CD4-positive, alpha-beta T cell (primary cell): Measurements from ENCODE around the gene GALNTL6. TPM values are rescaled to one million over a fixed set of nuclear protein-coding genes. Genes with fewer than 3 reads are reported as not detected.
"Not testable (repeated sequence)": the region's sequence is repeated elsewhere in the genome, so short reads cannot be mapped to it uniquely, and the experiment has no call there.

Experiments
- ATAC-seq: fragments of 200-7000 bp; cut with Tn5 transposase; one replicate; pipeline ENCODE4 v1.10.0; 2022; ENCODE audit warnings: mild to moderate bottlenecking; ENCODE audit not compliant: poor library complexity
- CTCF ChIA-PET: fragments of 350-600 bp; sonication (Branson Sonifier 250); formaldehyde crosslinking; loops from one replicate; lab custom pipeline; 2021; ENCODE audit warnings: antibody characterized with exemption, inconsistent platforms; lab: Charles Lee
- POLR2A ChIA-PET: fragments of 350-600 bp; sonication (Branson Sonifier 250); formaldehyde crosslinking; loops from one replicate; lab custom pipeline; 2021; ENCODE audit warnings: antibody characterized with exemption, inconsistent platforms; lab: Charles Lee
- DNase-seq, 14 experiments: peaks; one replicate each; pipeline ENCODE4 v3.0.0-alpha.2; 2013 to 2020; ENCODE audit warnings: mixed read lengths in 2 of 14
- H3K27ac ChIP-seq, 2 donors: one replicate each; pipeline versions ENCODE4 v1.5.1 to v1.7.0; 2013; ENCODE audit warnings: low read length in 2 of 2, low read depth in 1 of 2, mild to moderate bottlenecking in 1 of 2
- H3K27me3 ChIP-seq, 2 experiments: 1 replicate in 1 of 2; 2 replicates in 1 of 2; pipeline versions ENCODE4 v1.6.1 to v1.7.0; 2013; ENCODE audit warnings: low read length in 2 of 2, control low read depth in 1 of 2, mild to moderate bottlenecking in 1 of 2, moderate library complexity in 1 of 2; ENCODE audit not compliant: insufficient read depth in 2 of 2, control insufficient read depth in 1 of 2
- H3K36me3 ChIP-seq: one replicate; pipeline ENCODE4 v1.6.1; 2013; ENCODE audit warnings: low read length, control low read depth; ENCODE audit not compliant: insufficient read depth
- H3K4me1 ChIP-seq: one replicate; pipeline ENCODE4 v1.6.1; 2013; ENCODE audit warnings: low read length, control low read depth; ENCODE audit not compliant: insufficient read depth
- H3K4me3 ChIP-seq: one replicate; pipeline ENCODE4 v1.5.1; 2013; ENCODE audit warnings: mild to moderate bottlenecking, low read length, moderate library complexity
- H3K9me3 ChIP-seq, 2 experiments: 1 replicate in 1 of 2; 2 replicates in 1 of 2; pipeline versions ENCODE4 v1.6.1 to v1.7.0; 2013; ENCODE audit warnings: low read length in 2 of 2, mild to moderate bottlenecking in 2 of 2, control low read depth in 1 of 2, moderate library complexity in 1 of 2; ENCODE audit not compliant: control insufficient read depth in 1 of 2, insufficient read depth in 1 of 2
- H3K27ac Mint-ChIP-seq: one replicate; pipeline ENCODE4 v1.8.0; 2020; ENCODE audit warnings: mixed read lengths
- H3K27me3 Mint-ChIP-seq: one replicate; pipeline ENCODE4 v1.8.0; 2021; ENCODE audit warnings: mixed read lengths
- H3K36me3 Mint-ChIP-seq: one replicate; pipeline ENCODE4 v1.8.0; 2021; ENCODE audit warnings: low read depth, mixed read lengths
- H3K4me1 Mint-ChIP-seq: one replicate; pipeline ENCODE4 v1.8.0; 2021; ENCODE audit warnings: low read depth, mixed read lengths
- H3K4me3 Mint-ChIP-seq: one replicate; pipeline ENCODE4 v1.8.0; 2020; ENCODE audit warnings: mild to moderate bottlenecking, mixed read lengths
- H3K9me3 Mint-ChIP-seq: one replicate; pipeline ENCODE4 v1.8.0; 2020; ENCODE audit warnings: mixed read lengths
- CTCF ChIP-seq: fragments of 200-600 bp; IDR thresholded peaks from one replicate; pipeline ENCODE4 v1.8.0; 2022; ENCODE audit warnings: antibody characterized with exemption, mild to moderate bottlenecking
- intact Hi-C, 2 experiments: fragments of 100-400 bp; cut with DNase I in 1 of 2; cut with micrococcal nuclease in 1 of 2; formaldehyde crosslinking; loops; one replicate each; pipeline versions ENCODE4 v1.15.1 to v1.9.0; 2023 to 2025; cut with DNase I, micrococcal nuclease
- total RNA-seq, 174 experiments: library from RNA in 2 of 174; stranded (reverse) in 2 of 174; gene quantifications; one replicate each; pipeline ENCODE4 v1.2.3 and lab custom pipeline; 2021 to 2026

The GALNTL6 gene
- total RNA-seq, 2 experiments from 2014 or later = not detected

GRCh38 chr4:172974586-172974985 lies 1161.4 kb downstream of the GALNTL6 start:
- H3K27me3 Mint-ChIP-seq = peaks cover 10% of the 10 kb centered on the region
- H3K4me1 Mint-ChIP-seq = no peaks in the 10 kb centered on the region
- peaks cover 7% of the 10 kb centered on the region for H3K9me3 Mint-ChIP-seq
- no peak for TF ChIP-seq CTCF
- CTCF ChIA-PET = no interaction called here
- H3K9me3 ChIP-seq = peaks cover 0 to 4% of the 10 kb centered on the region in 2 experiments
- DNase-seq (no peak), ATAC-seq (no peak)
- no peaks in the 10 kb centered on the region for H3K36me3 Mint-ChIP-seq
- no peaks in the 10 kb centered on the region for H3K36me3 ChIP-seq
- no peaks in the 10 kb centered on the region for H3K4me1 ChIP-seq
- H3K27ac Mint-ChIP-seq = no peak overlapping the region
- H3K27ac ChIP-seq = no peak overlapping the region
- intact Hi-C loops = no loop called here
- H3K4me3 ChIP-seq = no peak overlapping the region
- H3K4me3 Mint-ChIP-seq = no peak overlapping the region
- H3K27me3 ChIP-seq = peaks cover 0 to 5% of the 10 kb centered on the region in 2 experiments
- POLR2A ChIA-PET = no interaction called here

GRCh38 chr4:172975651-172976229 lies 1162.5 kb downstream of the GALNTL6 start:
- Histone ChIP-seq H3K27me3 (peaks cover 0 to 5% of the 10 kb centered on the region in 2 experiments), H3K9me3 (peaks cover 0 to 4% of the 10 kb centered on the region in 2 experiments), H3K4me1 (no peaks in the 10 kb centered on the region), H3K36me3 (no peaks in the 10 kb centered on the region), H3K4me3 (no peak overlapping the region), H3K27ac (no peak overlapping the region)
- H3K27me3 Mint-ChIP-seq = peaks cover 13% of the 10 kb centered on the region
- no peak overlapping the region for H3K4me3 Mint-ChIP-seq
- TF ChIP-seq CTCF = no peak
- H3K27ac Mint-ChIP-seq = no peak overlapping the region
- CTCF ChIA-PET = interaction anchor here (0.5 kb wide), 1 partner anchor 85 kb away, joined by 3 read pairs; no protein-coding TSS in a partner anchor
- peaks cover under 1% of the 10 kb centered on the region for H3K9me3 Mint-ChIP-seq
- H3K36me3 Mint-ChIP-seq = no peaks in the 10 kb centered on the region
- peak in 1 of 14 experiments; percentile 5 for DNase-seq
- POLR2A ChIA-PET = no interaction called here
- intact Hi-C loops = no loop called here
- ATAC-seq = no peak
- H3K4me1 Mint-ChIP-seq = no peaks in the 10 kb centered on the region

- CTCF ChIA-PET, H3K4me1 ChIP-seq, H3K27me3 ChIP-seq, H3K4me3 Mint-ChIP-seq, ATAC-seq, POLR2A ChIA-PET, H3K4me1 Mint-ChIP-seq, DNase-seq, H3K9me3 Mint-ChIP-seq, H3K36me3 ChIP-seq, H3K27ac ChIP-seq, H3K36me3 Mint-ChIP-seq, H3K27ac Mint-ChIP-seq, H3K9me3 ChIP-seq, H3K4me3 ChIP-seq, intact Hi-C loops: not testable (repeated sequence)
- peaks cover 17% of the 10 kb centered on the region for H3K27me3 Mint-ChIP-seq
Observed at GRCh38 chr4:172977491-172978041, 1164.4 kb downstream of the GALNTL6 start.
